Femur (tissue), 1 donor: ENCODE measurements around the gene CHSY1.
A peak's percentile ranks its signal among the peaks of the same experiment; 100 is the strongest.
"Not testable (repeated sequence)": the region's sequence is repeated elsewhere in the genome, so short reads cannot be mapped to it uniquely, and the experiment has no call there.

ENCODE experiments used
- DNase-seq: peaks from one replicate; pipeline ENCODE4 v3.0.0-alpha.2; 2017

The CHSY1 gene, protein sequence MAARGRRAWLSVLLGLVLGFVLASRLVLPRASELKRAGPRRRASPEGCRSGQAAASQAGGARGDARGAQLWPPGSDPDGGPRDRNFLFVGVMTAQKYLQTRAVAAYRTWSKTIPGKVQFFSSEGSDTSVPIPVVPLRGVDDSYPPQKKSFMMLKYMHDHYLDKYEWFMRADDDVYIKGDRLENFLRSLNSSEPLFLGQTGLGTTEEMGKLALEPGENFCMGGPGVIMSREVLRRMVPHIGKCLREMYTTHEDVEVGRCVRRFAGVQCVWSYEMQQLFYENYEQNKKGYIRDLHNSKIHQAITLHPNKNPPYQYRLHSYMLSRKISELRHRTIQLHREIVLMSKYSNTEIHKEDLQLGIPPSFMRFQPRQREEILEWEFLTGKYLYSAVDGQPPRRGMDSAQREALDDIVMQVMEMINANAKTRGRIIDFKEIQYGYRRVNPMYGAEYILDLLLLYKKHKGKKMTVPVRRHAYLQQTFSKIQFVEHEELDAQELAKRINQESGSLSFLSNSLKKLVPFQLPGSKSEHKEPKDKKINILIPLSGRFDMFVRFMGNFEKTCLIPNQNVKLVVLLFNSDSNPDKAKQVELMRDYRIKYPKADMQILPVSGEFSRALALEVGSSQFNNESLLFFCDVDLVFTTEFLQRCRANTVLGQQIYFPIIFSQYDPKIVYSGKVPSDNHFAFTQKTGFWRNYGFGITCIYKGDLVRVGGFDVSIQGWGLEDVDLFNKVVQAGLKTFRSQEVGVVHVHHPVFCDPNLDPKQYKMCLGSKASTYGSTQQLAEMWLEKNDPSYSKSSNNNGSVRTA

GRCh38 chr15:101251830-101252820 lies at the start of gene CHSY1:
Gene CHSY1 (minus strand): TSS chr15:101252048. CDS start chr15:101251456, 592 bp downstream.
- peak; percentile 95 for DNase-seq

GRCh38 chr15:101296418-101297405 lies 44.9 kb upstream of the CHSY1 start:
- DNase-seq: no peak

- DNase-seq: no peak
Measured at GRCh38 chr15:101295607-101296161, 43.8 kb upstream of the CHSY1 start.

DNA sequence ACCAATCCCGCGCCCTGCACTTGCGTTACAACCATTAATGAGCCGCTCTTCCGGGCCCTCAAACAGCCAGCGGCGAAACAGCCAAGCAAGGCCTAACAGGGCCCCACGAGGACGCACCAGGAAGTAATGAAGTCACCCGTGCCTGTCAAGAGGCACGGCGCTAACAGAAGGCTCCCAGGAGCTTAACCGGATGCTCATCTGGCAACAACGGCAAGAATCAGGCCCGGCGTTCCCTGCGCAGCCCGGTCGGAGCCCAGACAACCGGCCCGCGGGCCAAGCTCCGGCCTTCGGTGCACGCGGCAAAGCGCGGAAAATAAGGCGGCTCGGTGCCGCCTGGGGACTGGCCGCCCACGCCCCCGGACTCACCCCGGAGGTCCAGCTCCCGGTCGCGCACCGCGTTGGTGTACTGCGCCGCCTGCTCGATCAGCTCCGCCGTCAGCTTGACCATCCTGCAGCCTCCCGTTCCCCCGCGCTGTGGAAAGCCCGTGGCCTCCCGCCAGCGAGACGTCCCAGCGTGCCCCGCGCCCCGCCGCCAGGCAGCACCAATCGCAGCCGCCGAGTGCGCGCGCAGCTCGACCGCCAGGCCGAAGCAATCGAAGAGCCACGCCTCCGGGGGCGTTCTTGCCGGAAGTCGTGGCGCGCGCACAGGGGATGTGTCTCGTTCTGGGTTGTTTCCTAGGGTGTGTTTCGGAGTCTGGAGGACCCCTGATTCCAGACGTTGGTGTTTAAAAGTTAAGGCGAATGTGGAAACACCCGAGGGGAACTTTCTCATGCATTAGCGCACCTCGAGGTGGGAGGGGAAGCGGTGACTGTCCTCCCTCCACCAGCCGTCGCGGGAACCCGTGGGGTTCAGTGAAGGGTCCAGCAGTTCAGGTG lies 43.1 kb upstream of the CHSY1 start, which contains the start of gene SNRPA1:
TSS of gene SNRPA1 (minus strand) at position 518 of the 876 bp plus-strand sequence. CDS start at position 448, 70 bp downstream.
- peak; percentile 99 for DNase-seq

DNA sequence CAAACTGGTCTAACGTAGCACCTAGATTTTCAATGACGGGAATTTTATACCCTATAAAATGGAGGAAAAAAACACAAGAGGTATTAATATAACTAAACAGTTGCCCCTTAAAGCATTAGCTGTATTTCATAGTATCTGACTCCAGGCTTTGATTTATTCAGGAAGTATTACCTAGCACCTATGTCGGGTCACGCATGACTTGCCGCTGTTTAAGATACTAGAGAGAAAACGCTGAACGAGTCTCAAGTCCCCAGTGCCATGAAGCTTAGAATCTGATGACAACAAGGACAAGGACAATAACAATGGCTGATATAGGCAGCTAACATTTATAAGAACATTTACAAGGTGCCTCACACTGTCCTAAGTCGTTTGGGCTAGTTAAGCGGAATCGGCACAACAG lies 41.3 kb upstream of the CHSY1 start:
- DNase-seq: no peak

GRCh38 chr15:101288905-101289513 lies 37.2 kb upstream of the CHSY1 start:
- no peak for DNase-seq

DNA sequence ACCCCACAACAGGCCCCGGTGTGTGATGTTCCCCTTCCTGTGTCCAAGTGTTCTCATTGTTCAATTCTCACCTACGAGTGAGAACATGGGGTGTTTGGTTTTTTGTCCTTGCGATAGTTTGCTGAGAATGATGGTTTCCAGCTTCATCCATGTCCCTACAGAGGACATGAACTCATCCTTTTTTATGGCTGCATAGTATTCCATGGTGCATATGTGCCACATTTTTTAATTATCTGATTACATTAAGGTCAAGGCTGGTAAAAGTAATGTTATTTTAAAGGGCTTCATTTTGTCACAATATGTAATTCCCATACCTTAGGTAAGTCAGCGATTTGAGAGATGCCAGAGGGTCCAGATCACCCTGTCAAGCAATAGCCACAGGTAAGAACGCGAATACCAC lies 35.5 kb upstream of the CHSY1 start:
- DNase-seq: not testable (repeated sequence)

GRCh38 chr15:101286471-101287114 lies 34.7 kb upstream of the CHSY1 start:
- no peak for DNase-seq

DNA sequence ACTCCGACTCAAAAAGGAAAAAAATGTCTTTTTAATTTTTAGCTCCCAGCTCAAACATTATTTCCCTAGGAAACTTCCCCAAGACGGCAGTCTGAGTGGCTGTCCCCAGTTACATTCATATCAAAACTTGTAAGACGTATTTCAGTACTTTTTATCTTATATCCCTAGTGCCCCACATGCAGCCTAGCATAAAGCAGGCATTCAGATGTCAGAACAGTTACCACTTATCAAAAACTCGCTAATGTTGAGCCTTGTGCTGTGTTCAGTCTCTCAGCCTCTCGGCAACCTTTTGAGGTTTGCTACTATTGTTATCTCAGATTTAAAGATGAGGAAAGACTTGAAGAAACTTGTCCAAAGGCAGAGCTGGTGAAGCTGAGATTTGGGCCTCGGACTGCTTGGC lies 32.1 kb upstream of the CHSY1 start:
- no peak for DNase-seq

DNA sequence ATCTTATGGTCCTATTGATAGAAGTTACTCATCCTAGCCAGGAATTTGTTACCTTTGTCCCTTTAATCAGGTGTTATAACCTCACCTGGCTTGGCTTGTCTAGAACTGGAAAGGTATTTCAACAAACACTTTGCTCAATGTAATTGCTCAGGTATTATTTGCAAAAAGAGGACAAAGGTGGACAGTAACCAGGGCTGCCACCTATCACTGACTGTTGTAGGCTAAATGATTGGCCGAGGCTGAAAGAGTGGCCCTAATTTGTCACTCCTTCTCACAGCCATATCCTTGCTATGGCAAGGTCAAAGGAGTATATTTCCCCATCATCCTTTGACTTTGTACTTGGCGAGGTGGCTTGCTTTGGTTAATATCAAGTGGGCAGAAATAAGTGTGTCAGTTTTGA lies 28.2 kb upstream of the CHSY1 start:
- DNase-seq: no peak

- DNase-seq: peak; percentile 42
Measured at GRCh38 chr15:101277943-101278564, 26.2 kb upstream of the CHSY1 start.

- DNase-seq: peak; percentile 93
Measured at GRCh38 chr15:101277038-101277822, 25.4 kb upstream of the CHSY1 start, which contains the start of gene SELENOS. Gene SELENOS (minus strand): TSS chr15:101277485. CDS start chr15:101277417, 68 bp downstream.

DNA sequence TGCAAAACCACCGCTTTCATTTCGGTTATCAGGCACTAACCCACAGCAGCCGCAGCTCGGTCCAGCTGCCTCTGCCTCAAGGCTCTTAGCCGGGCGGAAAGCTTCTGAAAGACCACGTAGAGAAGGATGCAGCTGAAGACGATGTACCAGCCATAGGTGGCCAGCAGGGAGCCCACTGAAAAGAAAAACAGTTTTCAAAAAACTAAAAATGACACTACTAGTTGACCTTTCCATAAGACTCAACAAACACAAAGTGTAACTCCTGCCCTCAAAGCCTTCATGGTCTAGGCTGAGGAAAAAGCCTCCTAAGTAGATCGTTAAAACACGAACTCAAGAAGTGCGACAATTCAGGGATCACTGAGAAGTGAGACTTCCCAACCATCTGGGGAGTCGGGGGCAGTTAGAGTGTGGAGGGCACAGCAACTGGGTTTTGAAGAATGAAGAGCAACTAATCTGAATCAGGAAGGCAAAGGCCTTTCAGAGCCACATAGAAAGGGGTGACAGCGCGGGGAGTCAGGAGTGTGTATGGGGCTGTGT lies 24.7 kb upstream of the CHSY1 start:
- DNase-seq: no peak

DNA sequence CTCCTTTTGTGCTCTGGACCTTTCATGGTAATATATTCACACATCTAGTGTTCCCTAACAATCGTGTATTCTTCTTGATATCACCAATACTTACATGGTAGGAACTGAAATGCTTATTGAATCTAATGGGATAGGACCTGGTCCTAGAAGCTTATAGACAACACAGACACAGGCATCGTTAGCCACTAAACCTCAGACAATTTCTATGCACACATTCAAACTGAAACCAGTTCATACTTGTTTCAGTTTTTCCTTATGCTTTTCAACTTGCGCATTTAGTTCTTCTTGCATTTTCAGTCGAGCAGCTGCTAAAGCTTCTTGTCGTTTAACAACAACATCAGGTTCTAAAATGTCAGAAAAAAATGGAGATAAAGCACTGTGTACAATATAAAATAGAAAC lies 23.2 kb upstream of the CHSY1 start:
- DNase-seq: no peak

- no peak for DNase-seq
Measured at GRCh38 chr15:101273534-101273933, 21.7 kb upstream of the CHSY1 start.

GRCh38 chr15:101272584-101272983 lies 20.7 kb upstream of the CHSY1 start:
- DNase-seq: no peak
